ENCODE measurements around the gene PLCXD1. TPM values are rescaled to one million over a fixed set of nuclear protein-coding genes. Genes with fewer than 3 reads are reported as not detected.

Gene PLCXD1
- total and polyA plus RNA-seq, 9 of the 15 experiments (the other 6 are each of a cell fraction or from before 2014, with no cell fraction given): 6.0 to 60.2 (median 39.5) TPM

- TF ChIP-seq CHD7 (IDR thresholded peaks at IDR 0.05; ENCODE audit: low read depth, low read length): no peak
- no peak for TF ChIP-seq ARID1B (IDR thresholded peaks at IDR 0.05)
- TF ChIP-seq ATF3 (IDR thresholded peaks at IDR 0.05): no peak
- TF ChIP-seq ATF3 (CRISPR knock-in tag; conservative IDR thresholded peaks at IDR 0.05): no peak
- TF ChIP-seq VEZF1 (CRISPR knock-in tag; IDR thresholded peaks at IDR 0.05): no peak
- peak; percentile 13 for TF ChIP-seq KDM5B (IDR thresholded peaks at IDR 0.05; ENCODE audit: insufficient replicate concordance, low read depth, low read length)
- peak; percentile 78 for TF ChIP-seq SUPT5H (IDR thresholded peaks at IDR 0.05)
- no peak for TF ChIP-seq PYGO2 (tag; IDR thresholded peaks at IDR 0.05)
- TF ChIP-seq SIN3B (IDR thresholded peaks at IDR 0.05; ENCODE audit: low read depth): peak; percentile 71; the same call in 1 of the 2 replicates
- no peak for TF ChIP-seq ZNF699 (CRISPR knock-in tag; IDR thresholded peaks at IDR 0.05; ENCODE audit: insufficient replicate concordance)
- no peak for TF ChIP-seq HNRNPLL (IDR thresholded peaks at IDR 0.05; ENCODE audit: low read depth, low read length, poor library complexity, severe bottlenecking)
- no peak for TF ChIP-seq E2F5 (CRISPR knock-in tag; IDR thresholded peaks at IDR 0.05)
Observed at GRCh38 chrX:318068-318738, 37.0 kb downstream of the PLCXD1 start (continued).
